ENCODE results near the gene EFNB2. TPM values are rescaled to one million over a fixed set of nuclear protein-coding genes. Genes with fewer than 3 reads are reported as not detected.

The EFNB2 gene
- total RNA-seq, 1 experiment from 2014 or later: 16.9 TPM

- no peaks in the 10 kb centered on the region for H3K27me3 Mint-ChIP-seq (ENCODE audit: unreplicated experiment)
- H3K36me3 Mint-ChIP-seq (ENCODE audit: insufficient read depth, unreplicated experiment): no peaks in the 10 kb centered on the region
- no peak overlapping the region for H3K4me3 Mint-ChIP-seq (ENCODE audit: low read depth, unreplicated experiment)
- intact Hi-C loops (cut with micrococcal nuclease; ENCODE audit: unreplicated experiment): no loop called here
- no TSS peak for BruUV-seq (replicated peaks)
- no peaks in the 10 kb centered on the region for H3K4me1 Mint-ChIP-seq (ENCODE audit: low read depth, unreplicated experiment)
- peaks cover 2% of the 10 kb centered on the region for H3K9me3 Mint-ChIP-seq (ENCODE audit: low read depth, unreplicated experiment)
- no peak overlapping the region for H3K27ac Mint-ChIP-seq (ENCODE audit: unreplicated experiment)
- DNase-seq: no peak
- CTCF ChIA-PET: no interaction called here
- TF ChIP-seq, protein P1, sequence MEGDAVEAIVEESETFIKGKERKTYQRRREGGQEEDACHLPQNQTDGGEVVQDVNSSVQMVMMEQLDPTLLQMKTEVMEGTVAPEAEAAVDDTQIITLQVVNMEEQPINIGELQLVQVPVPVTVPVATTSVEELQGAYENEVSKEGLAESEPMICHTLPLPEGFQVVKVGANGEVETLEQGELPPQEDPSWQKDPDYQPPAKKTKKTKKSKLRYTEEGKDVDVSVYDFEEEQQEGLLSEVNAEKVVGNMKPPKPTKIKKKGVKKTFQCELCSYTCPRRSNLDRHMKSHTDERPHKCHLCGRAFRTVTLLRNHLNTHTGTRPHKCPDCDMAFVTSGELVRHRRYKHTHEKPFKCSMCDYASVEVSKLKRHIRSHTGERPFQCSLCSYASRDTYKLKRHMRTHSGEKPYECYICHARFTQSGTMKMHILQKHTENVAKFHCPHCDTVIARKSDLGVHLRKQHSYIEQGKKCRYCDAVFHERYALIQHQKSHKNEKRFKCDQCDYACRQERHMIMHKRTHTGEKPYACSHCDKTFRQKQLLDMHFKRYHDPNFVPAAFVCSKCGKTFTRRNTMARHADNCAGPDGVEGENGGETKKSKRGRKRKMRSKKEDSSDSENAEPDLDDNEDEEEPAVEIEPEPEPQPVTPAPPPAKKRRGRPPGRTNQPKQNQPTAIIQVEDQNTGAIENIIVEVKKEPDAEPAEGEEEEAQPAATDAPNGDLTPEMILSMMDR (IDR thresholded peaks at IDR 0.05; ENCODE audit: unreplicated experiment): no peak
These were observed 79.7 kb downstream of the EFNB2 start for GRCh38 chr13:106455777-106456176.

- DNase-seq: no peak
- Mint-ChIP-seq H3K27me3 (ENCODE audit: unreplicated experiment) (no peaks in the 10 kb centered on the region), H3K9me3 (ENCODE audit: low read depth, unreplicated experiment) (peaks cover 2% of the 10 kb centered on the region), H3K27ac (ENCODE audit: unreplicated experiment) (no peak overlapping the region), H3K4me1 (ENCODE audit: low read depth, unreplicated experiment) (no peaks in the 10 kb centered on the region), H3K36me3 (ENCODE audit: insufficient read depth, unreplicated experiment) (no peaks in the 10 kb centered on the region), H3K4me3 (ENCODE audit: low read depth, unreplicated experiment) (no peak overlapping the region)
- CTCF ChIA-PET: no interaction called here
- TF ChIP-seq, protein P1 (IDR thresholded peaks at IDR 0.05; ENCODE audit: unreplicated experiment): no peak
- BruUV-seq (replicated peaks): no TSS peak
- intact Hi-C loops (cut with micrococcal nuclease; ENCODE audit: unreplicated experiment): no loop called here
These were observed 80.3 kb downstream of the EFNB2 start for GRCh38 chr13:106455190-106455589.

DNA sequence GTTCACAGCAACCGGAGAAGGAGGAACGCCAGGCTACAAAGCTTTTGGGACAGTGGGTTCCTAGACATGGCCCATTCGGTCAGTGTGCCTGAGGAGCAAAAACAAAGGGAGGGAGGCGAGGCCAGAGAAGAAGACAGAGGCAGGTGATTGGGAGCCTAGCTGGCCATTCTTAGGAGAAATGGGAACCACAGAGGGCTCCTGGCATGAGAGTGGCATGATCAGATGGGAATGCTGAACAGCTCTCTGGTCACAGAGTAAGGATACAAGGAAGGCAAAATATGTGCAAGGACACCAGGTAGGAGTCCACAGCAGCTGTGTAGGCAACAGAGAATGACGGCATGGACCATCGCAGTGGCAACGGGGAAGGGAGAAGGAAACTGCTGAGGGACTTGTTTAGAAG, 82.4 kb downstream of the EFNB2 start:
- no peak for DNase-seq
- Mint-ChIP-seq H3K4me1 (ENCODE audit: low read depth, unreplicated experiment) (no peaks in the 10 kb centered on the region), H3K27ac (ENCODE audit: unreplicated experiment) (no peak overlapping the region), H3K27me3 (ENCODE audit: unreplicated experiment) (no peaks in the 10 kb centered on the region), H3K4me3 (ENCODE audit: low read depth, unreplicated experiment) (no peak overlapping the region), H3K9me3 (ENCODE audit: low read depth, unreplicated experiment) (peaks cover 2% of the 10 kb centered on the region), H3K36me3 (ENCODE audit: insufficient read depth, unreplicated experiment) (no peaks in the 10 kb centered on the region)
- intact Hi-C loops (cut with micrococcal nuclease; ENCODE audit: unreplicated experiment): no loop called here
- no TSS peak for BruUV-seq (replicated peaks)
- TF ChIP-seq, protein P1 (IDR thresholded peaks at IDR 0.05; ENCODE audit: unreplicated experiment): no peak
- CTCF ChIA-PET: no interaction called here

- peaks cover 2% of the 10 kb centered on the region for H3K9me3 Mint-ChIP-seq (ENCODE audit: low read depth, unreplicated experiment)
- no peak overlapping the region for H3K4me3 Mint-ChIP-seq (ENCODE audit: low read depth, unreplicated experiment)
- no peak overlapping the region for H3K27ac Mint-ChIP-seq (ENCODE audit: unreplicated experiment)
- TF ChIP-seq, protein P1 (IDR thresholded peaks at IDR 0.05; ENCODE audit: unreplicated experiment): no peak
- no peaks in the 10 kb centered on the region for H3K36me3 Mint-ChIP-seq (ENCODE audit: insufficient read depth, unreplicated experiment)
- no TSS peak for BruUV-seq (replicated peaks)
- CTCF ChIA-PET: no interaction called here
- no peaks in the 10 kb centered on the region for H3K27me3 Mint-ChIP-seq (ENCODE audit: unreplicated experiment)
- DNase-seq: no peak
- H3K4me1 Mint-ChIP-seq (ENCODE audit: low read depth, unreplicated experiment): no peaks in the 10 kb centered on the region
- intact Hi-C loops (cut with micrococcal nuclease; ENCODE audit: unreplicated experiment): no loop called here
These were observed 84.5 kb downstream of the EFNB2 start for GRCh38 chr13:106450991-106451390.
